ENCODE measurements around the gene C11orf91. TPM values are rescaled to one million over a fixed set of nuclear protein-coding genes. Genes with fewer than 3 reads are reported as not detected.
"Not testable (repeated sequence)": the region's sequence is repeated elsewhere in the genome, so short reads cannot be mapped to it uniquely, and the experiment has no call there.

C11orf91 gene
- total and polyA plus RNA-seq, 4 donors: not detected

DNA sequence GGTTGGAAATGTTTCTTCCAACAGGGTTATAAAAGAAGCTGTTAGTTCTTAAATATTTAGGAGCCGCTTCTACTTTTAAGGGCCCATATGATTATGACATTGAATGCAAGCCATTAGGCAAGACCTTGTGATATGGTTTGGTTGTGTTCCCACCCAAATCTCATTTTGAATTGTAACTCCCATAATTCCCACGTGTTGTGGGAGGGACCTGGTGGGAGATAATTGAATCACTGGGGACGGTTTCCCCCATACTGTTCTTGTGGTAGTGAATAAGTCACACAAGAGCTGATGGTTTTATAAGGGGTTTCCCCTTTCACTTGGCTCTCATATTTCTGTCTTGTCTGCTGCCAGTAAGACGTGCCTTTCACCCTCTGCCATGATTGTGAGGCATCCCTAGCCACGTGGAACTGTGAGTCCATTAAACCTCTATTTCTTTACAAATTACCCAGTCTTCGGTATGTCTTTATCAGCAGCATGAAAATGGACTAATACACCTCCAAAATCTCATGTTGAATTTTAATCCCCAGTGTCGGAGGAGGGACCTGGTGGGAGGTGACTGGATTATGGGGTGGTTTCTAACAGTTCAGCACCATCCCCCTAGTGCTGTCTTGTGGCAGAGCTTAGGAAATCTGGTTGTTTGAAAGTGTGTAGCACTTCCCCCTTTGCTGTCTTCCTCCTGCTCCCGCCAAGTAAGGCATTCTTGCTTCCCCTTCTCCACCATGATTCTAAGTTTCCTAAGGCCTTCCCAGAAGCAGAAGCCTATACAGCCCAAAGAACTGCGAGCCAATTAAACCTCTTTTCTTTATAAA is 31.3 kb upstream of the C11orf91 start:
- 78% methylated on average over 9 of the region's 9 CpGs for WGBS
- Histone ChIP-seq H3K27me3 (ENCODE audit: control insufficient read depth in 4 of 4, insufficient read depth in 4 of 4, low read length in 3 of 4) (no peaks in the 10 kb centered on the region), H3K27ac (ENCODE audit: low read depth in 1 of 2, low read length in 2 of 2) (no peak overlapping the region), H3K4me3 (ENCODE audit: low read depth in 1 of 3, low read length in 3 of 3) (no peak overlapping the region), H3K36me3 (ENCODE audit: control insufficient read depth in 4 of 4, insufficient read depth in 3 of 4, low read depth in 1 of 4, low read length in 3 of 4) (no peaks in the 10 kb centered on the region), H3K9ac (ENCODE audit: low read depth in 1 of 2, low read length in 2 of 2) (no peak overlapping the region), H3K4me1 (ENCODE audit: control insufficient read depth in 4 of 4, insufficient read depth in 4 of 4, low read length in 3 of 4) (peaks cover 0 to 20% (median 8%) of the 10 kb centered on the region in 4 donors), H3K9me3 (ENCODE audit: control insufficient read depth in 4 of 4, low read length in 3 of 4) (no peaks in the 10 kb centered on the region)
- TF ChIP-seq EGR1 (IDR thresholded peaks at IDR 0.05; ENCODE audit: low read depth in 2 of 2): no peak
- DNase-seq (ENCODE audit: low spot score): no peak

DNA sequence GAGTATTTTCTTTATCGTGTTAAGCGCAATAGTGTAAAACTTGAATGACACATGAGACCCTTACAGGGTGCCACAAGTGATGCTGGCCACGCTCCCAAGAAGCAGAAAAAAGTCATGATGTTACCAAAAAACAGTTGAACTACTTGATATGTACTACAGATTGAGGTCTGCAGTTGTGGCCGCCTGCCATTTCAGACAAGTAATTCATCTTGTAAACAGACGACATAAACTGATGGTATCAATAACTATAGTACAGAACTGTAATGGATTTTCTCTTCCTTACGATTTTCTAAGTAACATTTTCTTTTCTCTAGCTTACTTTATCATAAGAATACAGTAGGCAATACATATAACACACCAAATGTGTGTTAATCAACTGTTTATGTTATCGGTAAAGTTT is 30.1 kb upstream of the C11orf91 start:
- no peak overlapping the region for H3K9ac ChIP-seq (ENCODE audit: low read depth in 1 of 2, low read length in 2 of 2)
- H3K36me3 ChIP-seq (ENCODE audit: control insufficient read depth in 4 of 4, insufficient read depth in 3 of 4, low read depth in 1 of 4, low read length in 3 of 4): no peaks in the 10 kb centered on the region
- H3K27me3 ChIP-seq (ENCODE audit: control insufficient read depth in 4 of 4, insufficient read depth in 4 of 4, low read length in 3 of 4): no peaks in the 10 kb centered on the region
- no peak for TF ChIP-seq JUND (IDR thresholded peaks at IDR 0.05)
- no peak for TF ChIP-seq EGR1 (IDR thresholded peaks at IDR 0.05; ENCODE audit: low read depth in 2 of 2)
- H3K4me3 ChIP-seq (ENCODE audit: low read depth in 1 of 3, low read length in 3 of 3): no peak overlapping the region
- no peak for DNase-seq (ENCODE audit: low spot score)
- 82% methylated on average over 7 of the region's 7 CpGs for WGBS
- no peak overlapping the region for H3K27ac ChIP-seq (ENCODE audit: low read depth in 1 of 2, low read length in 2 of 2)
- H3K4me1 ChIP-seq (ENCODE audit: control insufficient read depth in 4 of 4, insufficient read depth in 4 of 4, low read length in 3 of 4): peaks cover 0 to 16% (median 5%) of the 10 kb centered on the region in 4 donors
- no peaks in the 10 kb centered on the region for H3K9me3 ChIP-seq (ENCODE audit: control insufficient read depth in 4 of 4, low read length in 3 of 4)

DNA sequence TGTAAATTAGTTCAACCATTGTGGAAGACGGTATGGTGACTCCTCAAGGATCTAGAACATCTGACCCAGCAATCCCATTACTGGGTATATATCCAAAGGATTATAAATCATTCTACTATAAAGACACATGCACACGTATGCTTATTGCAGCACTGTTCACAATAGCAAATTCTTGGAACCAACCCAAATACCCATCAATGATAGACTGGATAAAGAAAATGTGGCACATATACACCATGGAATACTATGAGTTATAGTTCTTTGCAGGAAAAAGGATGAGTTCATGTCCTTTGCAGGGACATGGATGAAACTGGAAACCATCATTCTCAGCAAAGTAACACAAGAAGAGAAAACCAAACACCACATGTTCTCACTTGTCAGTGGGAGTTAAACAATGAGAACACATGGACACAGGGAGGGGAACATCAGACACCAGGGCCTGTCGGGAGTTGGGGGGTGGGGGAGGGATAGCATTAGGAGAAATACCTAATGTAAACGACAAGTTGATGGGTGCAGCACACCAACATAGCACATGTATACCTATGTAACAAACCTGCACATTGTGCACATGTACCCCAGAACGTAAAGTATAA is 28.5 kb upstream of the C11orf91 start:
- DNase-seq (ENCODE audit: low spot score); H3K9ac ChIP-seq (ENCODE audit: low read depth in 1 of 2, low read length in 2 of 2); H3K27me3 ChIP-seq (ENCODE audit: control insufficient read depth in 4 of 4, insufficient read depth in 4 of 4, low read length in 3 of 4); H3K36me3 ChIP-seq (ENCODE audit: control insufficient read depth in 4 of 4, insufficient read depth in 3 of 4, low read depth in 1 of 4, low read length in 3 of 4); H3K4me3 ChIP-seq (ENCODE audit: low read depth in 1 of 3, low read length in 3 of 3); H3K9me3 ChIP-seq (ENCODE audit: control insufficient read depth in 4 of 4, low read length in 3 of 4); H3K4me1 ChIP-seq (ENCODE audit: control insufficient read depth in 4 of 4, insufficient read depth in 4 of 4, low read length in 3 of 4); H3K27ac ChIP-seq (ENCODE audit: low read depth in 1 of 2, low read length in 2 of 2): not testable (repeated sequence)
- WGBS: 83% methylated on average over 5 of the region's 5 CpGs

DNA sequence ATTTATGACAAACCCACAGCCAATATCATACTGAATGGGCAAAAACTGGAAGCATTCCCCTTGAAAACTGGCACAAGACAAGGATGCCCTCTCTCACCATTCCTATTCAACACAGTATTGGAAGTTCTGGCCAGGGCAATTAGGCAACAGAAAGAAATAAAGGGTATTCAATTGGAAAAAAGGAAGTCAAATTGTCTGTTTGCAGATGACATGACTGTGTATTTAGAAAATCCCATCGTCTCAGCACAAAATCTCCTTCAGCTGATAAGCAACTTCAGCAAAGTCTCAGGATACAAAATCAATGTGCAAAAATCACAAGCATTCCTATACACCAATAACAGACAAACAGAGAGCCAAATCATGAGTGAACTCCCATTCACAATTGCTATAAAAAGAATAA is 26.9 kb upstream of the C11orf91 start:
- not testable (repeated sequence) for H3K9me3 ChIP-seq (ENCODE audit: control insufficient read depth in 4 of 4, low read length in 3 of 4)

DNA sequence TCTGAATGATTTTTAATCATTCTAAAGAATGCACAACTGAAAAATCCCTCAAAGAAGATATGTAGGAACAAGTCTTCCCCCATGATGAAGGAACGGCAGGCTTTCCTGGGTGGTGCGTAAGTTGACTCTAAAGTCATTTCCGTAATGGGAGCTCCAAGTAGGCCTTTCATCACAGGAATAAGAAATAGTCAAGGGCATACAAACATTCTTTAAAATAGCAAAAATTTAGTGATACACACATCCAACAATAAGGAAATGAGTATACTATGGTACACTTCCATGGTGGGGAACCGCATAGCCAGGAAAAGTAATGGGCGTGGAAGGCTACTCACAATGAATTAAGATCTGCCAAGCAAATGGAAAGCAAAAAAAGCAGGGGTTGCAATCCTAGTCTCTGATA is 24.9 kb upstream of the C11orf91 start:
- no peaks in the 10 kb centered on the region for H3K27me3 ChIP-seq (ENCODE audit: control insufficient read depth in 4 of 4, insufficient read depth in 4 of 4, low read length in 3 of 4)
- WGBS: 84% methylated on average over 5 of the region's 5 CpGs
- H3K4me3 ChIP-seq (ENCODE audit: low read depth in 1 of 3, low read length in 3 of 3): no peak overlapping the region
- peaks cover 0 to 9% (median 7%) of the 10 kb centered on the region in 4 donors for H3K4me1 ChIP-seq (ENCODE audit: control insufficient read depth in 4 of 4, insufficient read depth in 4 of 4, low read length in 3 of 4)
- H3K36me3 ChIP-seq (ENCODE audit: control insufficient read depth in 4 of 4, insufficient read depth in 3 of 4, low read depth in 1 of 4, low read length in 3 of 4): peaks cover 0 to 11% (median 7%) of the 10 kb centered on the region in 4 donors
- H3K9me3 ChIP-seq (ENCODE audit: control insufficient read depth in 4 of 4, low read length in 3 of 4): no peaks in the 10 kb centered on the region
- no peak overlapping the region for H3K9ac ChIP-seq (ENCODE audit: low read depth in 1 of 2, low read length in 2 of 2)
- no peak overlapping the region for H3K27ac ChIP-seq (ENCODE audit: low read depth in 1 of 2, low read length in 2 of 2)
- DNase-seq (ENCODE audit: low spot score): no peak
- TF ChIP-seq NR2F2 (IDR thresholded peaks at IDR 0.05) (no peak), FOXA1 (IDR thresholded peaks at IDR 0.05) (no peak), JUND (IDR thresholded peaks at IDR 0.05) (no peak), GABPA (IDR thresholded peaks at IDR 0.05 in 1 of 2, conservative IDR thresholded peaks at IDR 0.05 in 1 of 2) (no peak), SP1 (IDR thresholded peaks at IDR 0.05) (no peak), FOXA2 (IDR thresholded peaks at IDR 0.05) (no peak), HNF4A (conservative IDR thresholded peaks at IDR 0.05) (no peak), HNF4G (IDR thresholded peaks at IDR 0.05) (no peak), EGR1 (IDR thresholded peaks at IDR 0.05; ENCODE audit: low read depth in 2 of 2) (no peak), RXRA (IDR thresholded peaks at IDR 0.05) (no peak)
- TF ChIP-seq, protein P1, sequence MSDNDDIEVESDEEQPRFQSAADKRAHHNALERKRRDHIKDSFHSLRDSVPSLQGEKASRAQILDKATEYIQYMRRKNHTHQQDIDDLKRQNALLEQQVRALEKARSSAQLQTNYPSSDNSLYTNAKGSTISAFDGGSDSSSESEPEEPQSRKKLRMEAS (IDR thresholded peaks at IDR 0.05): no peak
- TF ChIP-seq, protein P2, sequence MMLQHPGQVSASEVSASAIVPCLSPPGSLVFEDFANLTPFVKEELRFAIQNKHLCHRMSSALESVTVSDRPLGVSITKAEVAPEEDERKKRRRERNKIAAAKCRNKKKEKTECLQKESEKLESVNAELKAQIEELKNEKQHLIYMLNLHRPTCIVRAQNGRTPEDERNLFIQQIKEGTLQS (IDR thresholded peaks at IDR 0.05): no peak
- TF ChIP-seq, protein P3, sequence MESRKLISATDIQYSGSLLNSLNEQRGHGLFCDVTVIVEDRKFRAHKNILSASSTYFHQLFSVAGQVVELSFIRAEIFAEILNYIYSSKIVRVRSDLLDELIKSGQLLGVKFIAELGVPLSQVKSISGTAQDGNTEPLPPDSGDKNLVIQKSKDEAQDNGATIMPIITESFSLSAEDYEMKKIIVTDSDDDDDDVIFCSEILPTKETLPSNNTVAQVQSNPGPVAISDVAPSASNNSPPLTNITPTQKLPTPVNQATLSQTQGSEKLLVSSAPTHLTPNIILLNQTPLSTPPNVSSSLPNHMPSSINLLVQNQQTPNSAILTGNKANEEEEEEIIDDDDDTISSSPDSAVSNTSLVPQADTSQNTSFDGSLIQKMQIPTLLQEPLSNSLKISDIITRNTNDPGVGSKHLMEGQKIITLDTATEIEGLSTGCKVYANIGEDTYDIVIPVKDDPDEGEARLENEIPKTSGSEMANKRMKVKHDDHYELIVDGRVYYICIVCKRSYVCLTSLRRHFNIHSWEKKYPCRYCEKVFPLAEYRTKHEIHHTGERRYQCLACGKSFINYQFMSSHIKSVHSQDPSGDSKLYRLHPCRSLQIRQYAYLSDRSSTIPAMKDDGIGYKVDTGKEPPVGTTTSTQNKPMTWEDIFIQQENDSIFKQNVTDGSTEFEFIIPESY (IDR thresholded peaks at IDR 0.05): no peak
- TF ChIP-seq, protein P4, sequence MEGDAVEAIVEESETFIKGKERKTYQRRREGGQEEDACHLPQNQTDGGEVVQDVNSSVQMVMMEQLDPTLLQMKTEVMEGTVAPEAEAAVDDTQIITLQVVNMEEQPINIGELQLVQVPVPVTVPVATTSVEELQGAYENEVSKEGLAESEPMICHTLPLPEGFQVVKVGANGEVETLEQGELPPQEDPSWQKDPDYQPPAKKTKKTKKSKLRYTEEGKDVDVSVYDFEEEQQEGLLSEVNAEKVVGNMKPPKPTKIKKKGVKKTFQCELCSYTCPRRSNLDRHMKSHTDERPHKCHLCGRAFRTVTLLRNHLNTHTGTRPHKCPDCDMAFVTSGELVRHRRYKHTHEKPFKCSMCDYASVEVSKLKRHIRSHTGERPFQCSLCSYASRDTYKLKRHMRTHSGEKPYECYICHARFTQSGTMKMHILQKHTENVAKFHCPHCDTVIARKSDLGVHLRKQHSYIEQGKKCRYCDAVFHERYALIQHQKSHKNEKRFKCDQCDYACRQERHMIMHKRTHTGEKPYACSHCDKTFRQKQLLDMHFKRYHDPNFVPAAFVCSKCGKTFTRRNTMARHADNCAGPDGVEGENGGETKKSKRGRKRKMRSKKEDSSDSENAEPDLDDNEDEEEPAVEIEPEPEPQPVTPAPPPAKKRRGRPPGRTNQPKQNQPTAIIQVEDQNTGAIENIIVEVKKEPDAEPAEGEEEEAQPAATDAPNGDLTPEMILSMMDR (IDR thresholded peaks at IDR 0.05; ENCODE audit: low read depth, low read length, missing input control): no peak

More for the DNA sequence above, 26.9 kb upstream of the C11orf91 start:
- not testable (repeated sequence) for H3K36me3 ChIP-seq (ENCODE audit: control insufficient read depth in 4 of 4, insufficient read depth in 3 of 4, low read depth in 1 of 4, low read length in 3 of 4); H3K27me3 ChIP-seq (ENCODE audit: control insufficient read depth in 4 of 4, insufficient read depth in 4 of 4, low read length in 3 of 4); DNase-seq (ENCODE audit: low spot score); H3K27ac ChIP-seq (ENCODE audit: low read depth in 1 of 2, low read length in 2 of 2); H3K4me3 ChIP-seq (ENCODE audit: low read depth in 1 of 3, low read length in 3 of 3); H3K9ac ChIP-seq (ENCODE audit: low read depth in 1 of 2, low read length in 2 of 2)
- 48% methylated on average over 1 of the region's 1 CpG for WGBS
- H3K4me1 ChIP-seq (ENCODE audit: control insufficient read depth in 4 of 4, insufficient read depth in 4 of 4, low read length in 3 of 4): peaks cover 0 to 13% (median 5%) of the 10 kb centered on the region in 4 donors

Data from liver (tissue), 9 donors.